Transverse colon (tissue), 4 donors: ENCODE results near the gene CWC27.

Source experiments
- CTCF ChIP-seq, 5 experiments: fragments of 200-600 bp in 3 of 5; fragments of 450-650 bp in 2 of 5; sonication (generic) in 3 of 5; IDR thresholded peaks; 1 replicate in 2 of 5; 2 replicates in 3 of 5; pipeline ENCODE4 v1.5.1; 2016 to 2017; ENCODE audit warnings: antibody characterized with exemption in 5 of 5, inconsistent platforms in 3 of 5, mild to moderate bottlenecking in 2 of 5, moderate library complexity in 1 of 5
- EP300 ChIP-seq: sonication (generic); formaldehyde crosslinking; IDR thresholded peaks from one replicate; pipeline ENCODE4 v1.6.1; 2017; ENCODE audit warnings: antibody characterized with exemption, low read depth
- POLR2A ChIP-seq: fragments of 450-650 bp; IDR thresholded peaks from one replicate; pipeline ENCODE4 v1.6.1; 2016; ENCODE audit warnings: antibody characterized with exemption, mild to moderate bottlenecking, moderate library complexity
- POLR2AphosphoS5 ChIP-seq, 3 donors: sonication (generic); formaldehyde crosslinking; IDR thresholded peaks; one replicate each; pipeline ENCODE4 v1.6.1; 2016; ENCODE audit warnings: antibody characterized with exemption in 3 of 3

DNA sequence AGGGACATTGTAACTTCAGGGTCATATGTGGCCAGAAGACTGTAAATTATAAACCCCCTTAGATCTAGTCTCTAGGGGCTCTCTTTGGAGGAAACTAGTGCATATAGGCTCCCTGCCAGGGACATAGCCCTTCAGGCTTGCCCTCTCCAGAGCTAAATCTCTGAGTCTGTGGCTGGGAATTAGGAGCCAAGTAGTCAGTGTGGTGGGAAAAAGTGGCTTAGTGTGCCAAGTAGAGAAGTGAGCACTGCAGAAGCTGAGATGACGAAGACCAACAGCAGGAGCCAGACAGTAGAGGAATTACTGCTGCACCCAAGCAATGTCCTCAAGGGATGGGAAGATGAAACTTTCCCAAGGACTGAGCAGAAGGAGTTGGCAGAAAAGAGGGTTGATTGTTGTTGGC is 71.2 kb downstream of the CWC27 start:
- TF ChIP-seq CTCF (IDR thresholded peaks at IDR 0.05) (no peak), POLR2A (no peak), POLR2AphosphoS5 (IDR thresholded peaks at IDR 0.05) (no peak), EP300 (no peak)
